ENCODE results near the gene ETV3L.

The ETV3L gene

DNA sequence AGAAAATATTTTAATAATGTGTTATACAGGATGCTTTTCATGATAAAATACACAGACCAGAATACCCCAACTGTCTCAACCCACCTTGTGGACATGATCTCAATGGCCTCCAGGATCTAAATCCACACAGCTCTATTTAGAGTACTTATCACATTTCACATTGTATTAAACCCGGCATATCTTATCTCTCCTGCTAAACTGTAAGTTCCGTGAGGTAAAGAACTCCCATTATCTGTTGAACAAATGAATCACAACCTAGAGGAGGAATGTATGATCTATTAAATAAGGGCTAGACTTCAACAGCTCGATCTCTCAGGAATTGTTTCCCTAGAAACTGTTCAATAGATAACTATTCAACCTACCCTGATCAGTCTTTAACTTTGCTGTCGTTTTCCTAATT, 31.7 kb upstream of the ETV3L start:
- DNase-seq: no peak

DNA sequence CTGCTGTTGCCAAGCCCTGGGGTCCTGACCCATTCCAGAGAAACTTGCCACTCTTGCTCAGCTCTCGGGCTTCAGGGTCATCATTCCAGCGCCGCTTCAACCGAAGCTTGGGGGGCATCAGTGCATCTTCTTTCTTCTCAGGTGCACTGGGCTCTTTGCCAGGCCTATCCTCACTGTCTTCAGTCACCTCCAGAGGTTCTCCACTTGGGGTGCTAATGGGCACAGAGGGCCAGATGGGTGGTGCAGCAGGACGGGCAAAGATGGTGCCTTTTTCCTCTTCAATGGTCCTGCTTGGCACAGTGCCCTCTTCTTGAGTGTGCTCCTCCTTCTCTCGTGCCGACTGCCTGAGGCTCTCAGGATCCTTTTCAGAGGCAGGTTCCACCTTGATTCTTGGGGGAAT, 25.2 kb upstream of the ETV3L start:
- DNase-seq: no peak

DNA sequence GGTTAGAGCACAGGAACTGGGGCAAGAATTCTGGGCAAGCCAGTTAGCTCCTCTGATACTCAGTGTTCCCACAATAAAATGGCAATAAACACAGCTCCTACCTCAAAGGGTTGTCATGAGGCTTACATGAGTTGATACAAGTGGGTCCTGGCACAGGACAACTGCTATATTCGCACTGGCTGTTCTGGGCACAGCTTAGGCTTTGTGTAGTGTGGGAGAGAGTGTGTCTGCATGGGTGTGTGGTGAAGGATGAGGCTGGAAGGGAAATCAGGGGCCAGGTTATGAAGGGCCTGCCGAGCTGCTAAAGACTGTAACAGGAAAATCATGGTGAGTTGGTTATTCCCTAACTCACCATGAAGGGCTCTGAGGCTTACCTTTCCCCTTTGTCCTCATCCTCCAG, 19.8 kb upstream of the ETV3L start:
- DNase-seq: no peak

DNA sequence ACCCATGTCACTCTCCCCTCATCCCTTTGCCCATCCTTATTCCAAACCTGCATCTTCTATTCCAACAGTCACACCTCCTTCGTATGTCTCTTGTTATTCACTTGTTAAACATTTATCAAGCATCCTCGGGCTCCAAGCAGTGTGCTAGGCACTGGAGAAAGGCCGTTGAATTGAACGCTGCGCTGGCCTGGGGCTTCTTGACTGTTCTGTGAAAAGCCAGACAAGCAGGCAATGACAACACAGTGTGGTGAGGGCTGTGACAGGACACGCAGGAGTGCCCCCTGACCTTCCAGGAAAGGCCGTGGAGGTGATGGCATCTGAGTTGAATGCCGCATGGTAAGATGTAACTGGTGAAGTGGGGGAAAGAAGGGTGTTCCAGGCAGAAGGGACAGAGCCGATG, 19.4 kb upstream of the ETV3L start:
- no peak for DNase-seq

DNA sequence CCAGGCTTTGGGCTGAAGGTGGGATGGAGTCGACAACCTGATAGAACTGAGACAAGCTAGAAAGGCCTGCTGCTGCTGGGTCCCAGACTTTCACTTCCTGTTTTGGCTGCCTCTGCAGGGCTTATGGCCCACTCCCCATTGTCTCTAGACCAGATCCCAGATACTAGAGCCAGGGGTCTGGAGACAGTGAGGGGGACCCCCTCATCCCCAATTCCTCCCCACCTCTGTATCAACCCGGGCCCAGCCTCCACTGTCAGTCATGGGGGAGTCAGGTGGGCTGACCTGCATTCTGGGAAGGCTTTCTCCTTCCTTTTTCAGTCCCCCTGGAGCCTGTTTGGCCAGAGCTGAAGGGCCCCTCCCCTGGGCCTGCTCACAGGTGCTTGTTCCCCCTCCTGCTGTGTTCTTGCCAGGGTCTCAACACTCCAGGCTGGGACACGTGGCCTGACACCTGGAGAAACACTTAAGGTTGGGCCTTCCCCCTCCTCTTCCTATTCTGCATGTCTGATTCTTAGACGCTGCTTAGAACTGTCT, 18.0 kb upstream of the ETV3L start:
- DNase-seq: no peak

DNA sequence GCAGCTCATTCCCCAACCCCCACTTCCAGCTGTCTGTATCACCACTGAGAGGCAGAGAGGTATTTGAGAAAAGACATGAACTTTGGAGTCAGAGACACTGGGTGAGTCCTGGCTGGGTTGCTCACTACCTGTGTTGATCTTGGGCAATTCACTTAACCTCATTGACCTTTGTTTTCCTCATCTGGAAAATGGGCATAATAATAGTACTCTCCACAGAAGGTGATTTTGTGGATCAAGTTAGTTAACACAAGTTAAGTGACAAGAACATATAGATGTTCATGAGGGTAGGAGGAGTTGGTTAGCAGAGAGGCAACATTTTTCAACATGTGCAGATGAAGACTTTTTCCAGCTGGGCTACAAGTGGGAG, 17.1 kb upstream of the ETV3L start:
- no peak for DNase-seq

DNA sequence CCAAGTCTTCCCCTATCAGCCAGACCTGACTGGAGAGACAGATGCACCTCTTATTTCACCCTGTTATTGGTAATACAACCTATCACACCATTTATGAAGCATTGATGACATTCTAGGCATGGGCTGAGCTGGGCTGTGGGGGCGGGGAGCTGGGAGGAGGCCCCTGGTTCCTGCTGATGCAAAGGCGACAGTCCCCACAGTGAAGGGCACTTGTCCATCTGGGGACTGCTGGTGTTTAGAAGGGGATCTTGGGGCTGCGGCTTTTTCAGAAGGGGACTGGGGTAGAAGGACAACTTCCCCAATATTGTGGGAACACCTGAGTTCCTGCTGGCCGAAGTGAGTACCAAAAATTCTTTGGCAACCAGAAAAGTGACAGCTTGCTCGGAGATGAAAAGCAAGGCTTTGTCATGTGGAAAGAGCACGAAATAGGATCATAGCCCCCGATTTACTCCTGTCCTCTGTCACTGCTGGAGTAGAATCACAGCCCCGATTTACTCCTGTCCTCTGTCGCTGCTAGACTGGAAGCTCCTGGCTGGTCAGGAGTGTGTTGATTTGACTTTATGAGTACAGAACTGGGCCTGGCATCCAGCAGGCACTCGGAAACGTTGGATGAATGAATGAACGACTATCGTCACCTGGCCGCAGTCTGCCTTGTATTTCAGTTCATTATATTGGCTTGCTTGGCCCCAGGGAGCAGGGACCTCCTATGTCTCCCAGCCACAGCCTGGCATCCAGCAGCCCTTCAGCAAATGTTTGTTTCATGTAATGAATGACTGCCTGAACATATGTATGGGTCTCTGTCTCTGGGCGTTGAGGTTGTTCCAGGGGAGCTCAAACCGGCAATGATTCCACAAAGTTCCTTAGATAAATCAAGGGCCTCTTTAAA, 16.5 kb upstream of the ETV3L start:
- no peak for DNase-seq

DNA sequence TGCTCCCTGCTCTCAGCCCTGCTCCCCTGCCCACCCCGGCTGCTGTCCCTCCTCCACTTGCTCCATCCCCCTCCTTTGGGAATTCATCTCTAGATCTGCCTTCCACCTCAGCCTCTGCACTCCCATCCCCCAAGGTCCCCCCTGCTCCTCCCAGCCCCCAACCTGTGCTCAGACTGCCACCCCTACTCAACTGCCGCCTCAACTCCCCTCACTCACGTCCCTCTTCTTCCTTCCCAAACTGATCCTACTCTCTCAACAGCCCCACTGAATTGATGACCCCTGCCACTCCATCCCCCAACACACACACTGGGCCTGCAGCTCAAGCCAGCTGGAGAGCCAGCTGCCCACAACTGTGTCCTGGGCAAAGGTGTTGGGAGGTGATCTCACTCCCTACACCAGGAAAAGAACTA, 15.8 kb upstream of the ETV3L start:
- no peak for DNase-seq

DNA sequence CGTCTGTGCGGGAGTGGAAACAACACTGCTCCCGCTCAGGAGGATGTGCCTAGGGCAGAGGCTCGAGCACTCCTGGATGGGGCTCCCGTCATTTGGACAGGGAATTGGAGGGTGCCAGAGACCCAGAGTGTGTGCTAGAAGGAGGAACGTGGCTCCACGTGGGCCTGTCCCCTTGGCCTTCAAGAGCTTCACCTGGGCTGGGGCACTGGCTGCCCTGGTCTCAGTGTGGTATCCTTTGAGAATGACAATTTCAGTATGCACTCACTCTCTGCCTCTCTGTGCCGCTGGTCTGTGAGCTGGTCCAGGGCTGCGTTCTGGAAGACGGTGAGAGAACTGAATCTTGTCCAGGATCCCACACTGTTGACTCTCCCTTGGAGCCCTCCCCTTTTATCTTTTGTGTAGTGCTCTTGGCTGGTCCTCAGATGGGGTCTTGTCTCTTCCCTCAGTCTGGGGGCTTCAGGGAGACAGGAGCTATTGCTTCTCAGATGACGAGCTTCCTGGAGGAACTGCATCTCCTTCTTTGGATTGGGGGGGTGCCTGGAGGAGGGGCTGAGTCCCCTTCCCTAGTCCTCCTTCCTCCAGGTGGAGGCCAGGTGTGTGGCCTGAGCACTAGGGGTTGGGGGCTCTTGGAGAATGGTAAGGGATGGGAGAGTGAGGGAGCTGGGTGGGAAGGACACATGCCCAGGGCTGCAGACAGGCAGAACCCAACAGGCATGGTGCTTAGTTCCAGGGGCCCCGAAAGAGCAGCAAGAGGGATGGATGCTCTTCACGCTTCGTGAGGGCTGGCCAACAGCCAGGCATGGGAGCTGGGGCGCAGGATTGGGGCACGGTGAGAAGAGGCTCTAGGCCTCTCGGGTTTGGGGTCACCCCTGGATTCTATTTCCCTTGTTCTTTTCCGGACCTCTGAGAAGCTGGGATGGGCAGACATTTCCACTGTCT, 14.8 kb upstream of the ETV3L start:
- no peak for DNase-seq

DNA sequence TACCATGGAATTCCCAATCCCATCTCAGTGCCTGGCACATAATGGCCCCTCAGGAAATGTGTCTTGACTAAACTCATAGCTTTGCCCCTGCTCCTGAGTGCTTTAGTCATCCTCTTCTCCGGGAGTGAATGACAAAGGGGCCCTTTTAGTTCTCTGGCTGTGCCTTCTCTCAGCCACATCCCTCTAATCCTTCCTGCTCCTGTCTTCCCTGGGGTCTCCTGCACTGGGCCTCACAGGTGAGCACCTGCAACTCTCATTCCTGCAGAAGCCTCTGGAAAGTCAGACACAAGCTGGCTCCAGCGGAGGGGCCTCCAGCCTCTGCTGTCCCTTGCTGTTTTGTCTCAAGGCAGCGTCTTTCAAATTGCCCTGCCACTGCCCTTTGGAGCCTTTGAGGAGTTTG, 14.0 kb upstream of the ETV3L start:
- DNase-seq: no peak

DNA sequence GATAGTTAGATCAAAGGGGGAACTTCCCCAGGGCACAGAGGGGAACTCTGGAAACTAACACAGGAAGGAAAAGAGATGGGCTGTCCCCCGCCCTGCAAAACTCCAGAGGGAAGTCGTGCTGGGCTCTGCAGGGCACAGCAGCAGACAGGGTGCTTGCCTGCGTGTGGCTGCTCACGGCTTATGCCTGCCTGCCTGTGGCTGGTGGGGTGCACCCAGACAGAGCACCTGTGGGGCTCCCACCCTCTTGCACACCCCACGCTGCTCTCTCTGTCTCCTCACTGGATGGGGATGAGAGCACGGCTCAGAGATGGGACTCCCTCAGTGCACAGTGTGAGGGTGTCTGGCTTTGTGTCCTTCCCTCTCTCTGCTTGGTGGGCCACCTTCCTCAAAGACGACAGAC, 13.5 kb upstream of the ETV3L start:
- DNase-seq: peak; percentile 4

DNA sequence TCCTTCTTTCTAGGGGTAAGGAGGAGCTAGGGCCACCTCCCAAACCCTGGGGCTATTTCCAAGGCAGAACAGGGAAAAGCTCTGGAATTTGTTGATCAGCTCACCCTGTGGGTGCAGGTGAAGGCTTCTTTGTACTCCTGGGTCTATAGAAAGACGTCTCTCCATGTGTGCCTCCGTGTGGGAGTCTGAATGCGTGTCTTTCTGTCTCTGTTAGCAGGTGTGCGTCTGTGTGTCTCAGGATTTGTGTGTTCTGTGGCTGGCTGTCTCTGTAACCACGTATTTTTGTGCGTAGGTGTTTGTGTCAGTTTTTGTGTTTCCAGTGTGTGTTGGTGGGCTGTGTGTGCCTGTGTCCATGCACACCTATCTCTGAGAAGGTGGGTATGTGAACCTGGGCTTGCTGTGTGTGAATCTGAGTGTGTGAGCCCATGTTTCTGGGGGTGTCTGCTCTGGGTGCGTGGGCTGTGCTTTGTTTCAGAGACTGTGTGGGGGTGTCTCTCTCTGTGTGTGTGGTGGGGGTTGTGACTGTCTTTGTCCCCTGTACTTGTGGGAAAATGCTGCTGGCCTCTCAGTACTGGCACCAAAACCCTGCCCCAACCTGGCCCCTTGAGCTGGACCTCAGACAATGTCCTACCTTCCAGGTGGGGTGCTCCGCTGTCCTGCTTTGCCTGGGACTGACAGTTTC, 12.7 kb upstream of the ETV3L start:
- DNase-seq: no peak

DNA sequence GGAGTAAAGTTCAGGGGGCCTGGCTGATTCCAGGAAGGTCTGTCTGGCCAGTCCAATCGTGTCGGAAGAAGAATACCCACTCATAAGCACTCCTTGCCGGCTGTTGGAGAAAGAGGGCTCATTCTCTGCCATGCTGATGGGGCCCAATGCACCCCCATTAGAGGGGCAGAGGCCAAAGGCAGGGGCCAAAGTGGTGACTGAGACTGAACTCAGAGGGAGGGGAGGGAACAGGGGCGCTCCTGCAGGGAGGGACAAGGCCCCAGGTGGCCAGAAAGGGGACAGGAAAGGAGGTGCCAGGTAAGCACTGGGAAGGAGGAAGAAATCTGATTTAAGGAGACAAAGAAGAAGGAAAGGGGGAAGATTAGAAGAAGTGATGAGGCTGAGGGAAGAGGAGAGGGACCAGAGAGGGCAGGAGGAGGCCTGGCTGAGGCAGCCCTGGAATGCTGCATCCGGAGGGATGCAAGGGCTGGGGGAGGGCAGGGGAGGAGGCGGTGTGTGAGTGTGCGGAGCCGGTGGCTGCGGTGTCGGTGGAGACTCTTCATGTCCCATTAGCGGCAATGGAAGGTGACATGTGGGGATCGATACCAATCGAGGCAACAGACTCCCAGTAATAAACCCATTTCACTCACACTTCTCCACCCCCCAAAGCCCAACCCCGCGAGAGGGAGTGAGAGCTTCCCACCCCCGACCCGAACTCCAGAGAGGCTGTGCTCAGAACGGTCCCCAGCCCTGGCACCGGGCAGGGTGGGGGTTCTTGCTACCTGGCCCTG, 12.0 kb upstream of the ETV3L start:
- no peak for DNase-seq

DNA sequence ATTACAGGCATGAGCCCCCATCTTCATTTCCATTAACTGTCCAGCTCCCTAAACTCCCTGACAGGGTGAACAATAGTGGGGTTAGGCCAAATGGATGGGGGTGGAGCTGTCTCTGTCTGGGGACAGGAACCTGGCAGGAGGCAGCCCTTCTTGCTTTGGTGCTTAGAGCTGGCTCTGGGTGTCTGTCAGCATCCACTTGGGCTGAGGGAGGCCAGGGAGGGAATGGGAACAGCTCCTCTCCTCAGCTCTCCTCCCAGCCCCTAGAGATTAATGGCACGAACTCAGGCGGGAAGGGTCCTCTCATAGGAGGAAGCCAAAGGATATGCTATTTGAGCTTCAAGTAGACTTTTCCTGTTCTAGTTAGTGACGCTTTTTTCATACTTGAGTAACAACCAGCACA, 11.1 kb upstream of the ETV3L start:
- DNase-seq: no peak

DNA sequence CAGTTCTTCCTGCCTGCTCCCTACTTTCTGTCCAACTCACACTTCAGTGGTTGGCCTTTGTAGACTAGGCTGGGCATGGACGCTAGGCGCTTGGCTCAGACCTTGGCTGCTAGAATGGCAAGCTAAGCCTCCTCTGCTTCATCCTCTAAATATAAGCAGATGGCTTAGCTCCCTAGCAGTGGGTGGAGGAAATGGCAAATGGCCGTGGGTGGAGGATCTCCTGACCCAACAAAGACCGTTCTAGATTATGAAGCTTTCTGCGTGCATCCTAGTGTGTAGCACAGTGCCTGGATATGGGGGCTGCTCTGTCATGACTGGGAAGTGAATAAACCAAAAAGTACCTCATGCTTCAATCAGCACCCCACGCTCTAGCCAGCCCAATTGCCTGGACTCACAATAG, 10.4 kb upstream of the ETV3L start:
- DNase-seq: no peak

DNA sequence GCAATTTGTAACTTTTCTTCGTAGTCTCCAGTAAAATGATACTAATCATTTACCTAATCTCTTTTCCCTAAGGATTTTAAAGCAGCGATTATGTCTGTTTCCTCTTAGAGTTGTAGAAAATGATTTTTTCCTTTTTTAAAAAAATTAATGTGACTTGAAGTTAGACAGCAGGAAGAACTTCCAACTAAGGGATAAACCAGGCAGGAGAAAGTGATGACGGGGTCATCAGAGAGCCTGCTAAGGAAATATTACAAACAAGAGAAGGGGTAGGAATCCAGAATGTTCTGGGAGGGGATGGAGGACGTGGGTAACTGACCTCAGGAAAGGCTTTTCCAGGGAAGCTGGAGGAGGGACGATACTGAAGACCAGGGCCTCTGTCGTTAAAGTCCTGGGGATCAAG, 8.8 kb upstream of the ETV3L start:
- no peak for DNase-seq

DNA sequence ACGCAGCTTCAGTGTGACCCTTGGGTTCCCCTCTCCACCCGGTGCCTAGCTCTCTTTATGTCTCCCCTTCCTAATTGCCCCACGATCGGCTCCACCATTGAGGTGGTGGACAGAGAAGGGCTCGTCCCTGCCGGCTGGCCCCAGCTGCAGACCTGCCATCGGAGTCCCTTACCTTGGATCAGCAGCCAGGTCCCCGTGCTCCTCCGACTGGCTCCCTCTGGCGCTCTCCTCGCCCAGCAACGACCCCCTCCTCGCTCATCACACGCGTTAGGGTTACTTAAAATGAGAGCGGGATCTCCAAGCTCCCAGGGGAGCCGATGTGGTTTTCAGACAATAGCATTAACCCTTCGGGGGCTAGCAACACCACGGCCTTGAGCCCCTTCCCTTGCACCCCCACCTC, 8.1 kb upstream of the ETV3L start:
- DNase-seq: no peak

DNA sequence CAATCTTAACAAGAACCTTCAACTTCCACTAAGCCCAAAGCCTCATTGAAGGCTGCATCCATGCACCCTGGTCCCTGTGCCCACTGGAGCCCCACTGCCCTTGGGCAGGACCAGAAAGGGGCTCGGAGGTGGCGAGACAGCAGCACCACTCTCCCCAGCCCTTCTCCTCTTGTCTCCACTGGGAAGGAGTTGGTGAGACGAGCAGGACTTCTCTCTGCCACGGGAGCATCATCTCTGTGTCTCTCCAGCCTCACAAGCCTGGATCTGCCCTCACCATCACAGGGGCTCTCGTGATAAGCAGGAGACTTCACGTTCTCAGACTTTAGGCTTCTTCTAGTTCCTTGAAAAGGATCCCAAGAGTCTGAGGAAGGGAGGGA, 7.2 kb upstream of the ETV3L start:
- no peak for DNase-seq

DNA sequence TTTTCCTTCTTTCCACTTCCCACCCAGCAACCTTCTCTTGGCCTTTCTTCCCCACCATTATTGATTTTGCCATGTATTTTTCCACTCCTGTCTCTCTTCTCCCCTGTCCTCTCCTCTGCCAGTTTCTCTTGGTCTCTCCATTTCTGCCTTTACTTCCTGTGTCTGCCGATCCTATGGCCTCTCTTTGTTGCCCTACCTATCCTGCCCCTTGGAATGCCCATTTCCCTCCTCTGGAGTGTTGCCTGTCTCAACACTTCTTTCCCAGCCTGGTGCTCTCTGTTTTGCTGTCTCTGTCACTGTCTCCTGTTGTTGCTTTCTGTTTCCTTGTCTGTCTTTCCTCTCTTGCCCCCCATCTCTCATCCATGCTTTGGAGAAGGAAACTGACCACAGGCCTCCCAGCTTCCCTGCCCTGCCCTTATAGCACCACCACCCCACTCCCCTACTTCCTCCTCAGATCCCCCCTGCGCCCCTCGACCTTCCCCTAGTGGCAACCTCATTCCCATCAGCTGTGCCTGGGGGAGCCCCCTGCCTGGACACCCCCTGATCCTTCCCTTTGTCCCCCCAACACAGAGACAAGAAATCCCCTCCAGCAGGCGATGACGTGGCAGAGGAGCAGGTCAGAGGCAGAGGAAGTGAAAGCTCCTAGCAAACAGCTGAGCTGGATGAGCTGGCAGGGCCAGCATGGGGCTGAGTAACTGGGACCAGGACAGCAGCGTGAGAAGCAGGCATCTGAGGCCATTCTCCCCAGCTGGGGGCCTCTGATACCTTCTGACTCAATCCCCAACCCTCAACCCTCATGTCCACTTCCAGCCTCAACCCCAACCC, 6.6 kb upstream of the ETV3L start:
- peak; percentile 8 for DNase-seq

DNA sequence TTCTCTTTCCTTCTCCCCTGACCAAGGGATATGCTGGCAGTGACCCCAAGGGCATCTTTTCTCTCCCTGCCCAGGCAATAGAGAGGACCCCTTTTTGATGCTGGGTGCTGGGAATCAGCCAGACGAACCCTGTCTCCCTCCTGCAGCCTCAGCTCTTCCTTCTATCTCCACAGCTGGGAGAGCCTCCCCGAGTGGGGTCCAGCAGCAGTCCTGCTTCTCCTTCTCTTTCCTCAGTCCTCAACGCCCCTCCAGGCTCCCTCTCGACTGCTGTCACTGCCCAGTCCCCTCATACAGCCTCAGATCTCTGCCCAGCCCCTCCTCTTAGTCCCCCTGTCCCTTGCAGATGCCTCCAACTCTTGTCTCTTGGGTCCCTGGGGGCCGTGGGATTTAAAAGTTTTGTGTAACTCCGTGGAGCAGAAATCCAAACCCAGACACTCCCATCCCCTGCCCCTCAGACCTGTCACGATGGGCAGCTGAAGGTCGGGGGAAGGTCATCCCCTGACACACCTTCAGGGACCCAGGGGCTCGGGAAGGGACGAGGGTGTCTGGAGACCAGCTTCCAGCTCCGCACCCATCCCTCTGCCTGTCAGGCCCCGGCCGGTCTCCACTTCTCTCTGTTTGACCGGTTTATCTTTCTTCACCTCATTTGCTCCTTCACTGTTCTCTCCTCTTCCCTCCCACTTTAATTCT, 5.8 kb upstream of the ETV3L start:
- DNase-seq: no peak
